ENCODE results near the gene PCDH10.

PCDH10 gene

GRCh38 chr4:133129237-133129636, 19.9 kb upstream of the PCDH10 start:
- H3K4me3 ChIP-seq (ENCODE audit: low read length) = no peak overlapping the region
- DNase-seq (ENCODE audit: low read depth) = no peak
- no peak for TF ChIP-seq CTCF (IDR thresholded peaks at IDR 0.05; ENCODE audit: insufficient read depth, low read depth, low read length, missing control alignments)

GRCh38 chr4:133130171-133130570, 18.9 kb upstream of the PCDH10 start:
- DNase-seq (ENCODE audit: low read depth) = no peak
- no peak overlapping the region for H3K4me3 ChIP-seq (ENCODE audit: low read length)
- no peak for TF ChIP-seq CTCF (IDR thresholded peaks at IDR 0.05; ENCODE audit: insufficient read depth, low read depth, low read length, missing control alignments)

- no peak for DNase-seq (ENCODE audit: low read depth)
- H3K4me3 ChIP-seq (ENCODE audit: low read length) = no peak overlapping the region
- no peak for TF ChIP-seq CTCF (IDR thresholded peaks at IDR 0.05; ENCODE audit: insufficient read depth, low read depth, low read length, missing control alignments)
Observed at GRCh38 chr4:133131829-133132460, 17.1 kb upstream of the PCDH10 start.

- DNase-seq (ENCODE audit: low read depth) = no peak
- no peak overlapping the region for H3K4me3 ChIP-seq (ENCODE audit: low read length)
- no peak for TF ChIP-seq CTCF (IDR thresholded peaks at IDR 0.05; ENCODE audit: insufficient read depth, low read depth, low read length, missing control alignments)
Observed at GRCh38 chr4:133136833-133137232, 12.3 kb upstream of the PCDH10 start.

GRCh38 chr4:133137571-133137970, 11.5 kb upstream of the PCDH10 start:
- DNase-seq (ENCODE audit: low read depth) = no peak
- no peak overlapping the region for H3K4me3 ChIP-seq (ENCODE audit: low read length)
- no peak for TF ChIP-seq CTCF (IDR thresholded peaks at IDR 0.05; ENCODE audit: insufficient read depth, low read depth, low read length, missing control alignments)

- no peak for DNase-seq (ENCODE audit: low read depth)
- TF ChIP-seq CTCF (IDR thresholded peaks at IDR 0.05; ENCODE audit: insufficient read depth, low read depth, low read length, missing control alignments) = no peak
- no peak overlapping the region for H3K4me3 ChIP-seq (ENCODE audit: low read length)
Observed at GRCh38 chr4:133143775-133144430, 5.2 kb upstream of the PCDH10 start.

- H3K4me3 ChIP-seq (ENCODE audit: low read length) = no peak overlapping the region
- DNase-seq (ENCODE audit: low read depth) = no peak
- TF ChIP-seq CTCF (IDR thresholded peaks at IDR 0.05; ENCODE audit: insufficient read depth, low read depth, low read length, missing control alignments) = no peak
Observed at GRCh38 chr4:133145241-133145640, 3.9 kb upstream of the PCDH10 start.
